ENCODE measurements around the gene CSTF3. TPM values are rescaled to one million over a fixed set of nuclear protein-coding genes. Genes with fewer than 3 reads are reported as not detected.

CSTF3 gene
- total RNA-seq: 10 to 100 TPM in 1 of 2 donors, 1 to 10 TPM in 1; 8.9 to 20.5 TPM

- TF ChIP-seq, protein P1, sequence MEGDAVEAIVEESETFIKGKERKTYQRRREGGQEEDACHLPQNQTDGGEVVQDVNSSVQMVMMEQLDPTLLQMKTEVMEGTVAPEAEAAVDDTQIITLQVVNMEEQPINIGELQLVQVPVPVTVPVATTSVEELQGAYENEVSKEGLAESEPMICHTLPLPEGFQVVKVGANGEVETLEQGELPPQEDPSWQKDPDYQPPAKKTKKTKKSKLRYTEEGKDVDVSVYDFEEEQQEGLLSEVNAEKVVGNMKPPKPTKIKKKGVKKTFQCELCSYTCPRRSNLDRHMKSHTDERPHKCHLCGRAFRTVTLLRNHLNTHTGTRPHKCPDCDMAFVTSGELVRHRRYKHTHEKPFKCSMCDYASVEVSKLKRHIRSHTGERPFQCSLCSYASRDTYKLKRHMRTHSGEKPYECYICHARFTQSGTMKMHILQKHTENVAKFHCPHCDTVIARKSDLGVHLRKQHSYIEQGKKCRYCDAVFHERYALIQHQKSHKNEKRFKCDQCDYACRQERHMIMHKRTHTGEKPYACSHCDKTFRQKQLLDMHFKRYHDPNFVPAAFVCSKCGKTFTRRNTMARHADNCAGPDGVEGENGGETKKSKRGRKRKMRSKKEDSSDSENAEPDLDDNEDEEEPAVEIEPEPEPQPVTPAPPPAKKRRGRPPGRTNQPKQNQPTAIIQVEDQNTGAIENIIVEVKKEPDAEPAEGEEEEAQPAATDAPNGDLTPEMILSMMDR (IDR thresholded peaks at IDR 0.05): peak; percentile 35 to 92 (median 68)
- peak; percentile 39 to 90 (median 90) for TF ChIP-seq POLR2A (IDR thresholded peaks at IDR 0.05)
- ATAC-seq (peak; percentile 100), DNase-seq (peak; percentile 100)
- Histone ChIP-seq H3K4me3 (peak within 1 kb of the TSS; percentile 39 to 99), H3K27me3 (no peaks in the 10 kb centered on the region), H3K36me3 (replicated peaks in 1 of 2; ENCODE audit: insufficient read depth in 1 of 2, low read depth in 2 of 2) (no peaks in the 10 kb centered on the region), H3K9me3 (no peaks in the 10 kb centered on the region), H3K4me1 (peaks cover 39% of the 10 kb centered on the region), H3K27ac (peak within 1 kb of the TSS; percentile 63 to 87 (median 75))
- intact Hi-C loops (cut with DNase I): no loop called here
- WGBS, 2 donors: 1 to 3% methylated on average over 28 to 40 of the region's 40 CpGs
Measured at GRCh38 chr11:33161120-33162005, at the start of gene CSTF3. Gene CSTF3, minus strand, starts transcription at chr11:33161480. Its CDS starts 155 bp downstream, at chr11:33161325.

- ATAC-seq: no peak
- 86 to 96% methylated on average over 1 of the region's 1 CpG for WGBS, 2 donors
- no peak for TF ChIP-seq POLR2A (IDR thresholded peaks at IDR 0.05)
- TF ChIP-seq, protein P1 (IDR thresholded peaks at IDR 0.05): no peak
Measured at GRCh38 chr11:33208150-33208549, 46.9 kb upstream of the CSTF3 start.

DNA sequence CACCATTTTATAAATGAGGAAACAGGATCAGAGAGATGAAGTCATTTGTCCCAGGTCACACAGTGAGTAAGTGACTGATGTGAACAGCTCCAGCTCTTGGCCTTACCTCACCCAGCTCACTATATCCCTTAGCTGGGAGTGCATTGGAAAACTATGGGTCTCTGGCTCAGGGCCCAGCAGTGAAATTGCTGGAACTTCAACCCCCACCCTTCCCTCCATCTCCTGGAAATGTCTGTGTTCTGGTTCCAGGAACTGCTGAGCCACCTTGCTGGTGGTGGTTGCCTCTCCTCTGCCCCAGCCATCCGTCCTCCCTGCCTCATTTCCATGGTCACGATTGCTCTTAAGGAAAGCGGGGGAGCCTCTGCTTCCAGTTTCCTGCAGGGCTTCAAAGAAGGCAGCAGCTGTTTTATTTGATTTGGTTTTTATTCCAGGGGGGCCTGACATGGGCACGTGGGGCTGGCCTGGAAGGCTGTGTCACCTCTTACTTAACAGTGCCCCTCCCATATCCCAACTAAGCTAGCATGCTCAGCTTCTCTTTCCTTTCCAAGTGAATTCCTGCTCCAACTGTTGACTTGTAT lies 46.2 kb upstream of the CSTF3 start:
- WGBS, 2 donors: 53 to 54% methylated on average over 3 to 4 of the region's 4 CpGs
- DNase-seq: peak in 1 of 4 donors; percentile 8
- TF ChIP-seq, protein P1 (IDR thresholded peaks at IDR 0.05): no peak
- no peak for TF ChIP-seq POLR2A (IDR thresholded peaks at IDR 0.05)
- peak; percentile 15 for ATAC-seq
- intact Hi-C loops (cut with DNase I): no loop called here
- Histone ChIP-seq H3K4me3 (no peak overlapping the region), H3K9me3 (no peaks in the 10 kb centered on the region), H3K27ac (no peak overlapping the region), H3K4me1 (no peaks in the 10 kb centered on the region), H3K27me3 (no peaks in the 10 kb centered on the region), H3K36me3 (replicated peaks in 1 of 2; ENCODE audit: insufficient read depth in 1 of 2, low read depth in 2 of 2) (no peaks in the 10 kb centered on the region)

More at GRCh38 chr11:33208150-33208549, 46.9 kb upstream of the CSTF3 start:
- no peak overlapping the region for H3K27ac ChIP-seq
- no peaks in the 10 kb centered on the region for H3K36me3 ChIP-seq (replicated peaks in 1 of 2; ENCODE audit: insufficient read depth in 1 of 2, low read depth in 2 of 2)
- no peak overlapping the region for H3K4me3 ChIP-seq
- no peaks in the 10 kb centered on the region for H3K27me3 ChIP-seq
- DNase-seq: no peak
- no peaks in the 10 kb centered on the region for H3K9me3 ChIP-seq
- intact Hi-C loops (cut with DNase I): no loop called here
- no peaks in the 10 kb centered on the region for H3K4me1 ChIP-seq

- TF ChIP-seq POLR2A (IDR thresholded peaks at IDR 0.05): no peak
- TF ChIP-seq, protein P1 (IDR thresholded peaks at IDR 0.05): no peak
- intact Hi-C loops (cut with DNase I): no loop called here
- no peak overlapping the region for H3K27ac ChIP-seq
- no peaks in the 10 kb centered on the region for H3K27me3 ChIP-seq
- H3K36me3 ChIP-seq (replicated peaks in 1 of 2; ENCODE audit: insufficient read depth in 1 of 2, low read depth in 2 of 2): no peaks in the 10 kb centered on the region
- ATAC-seq: no peak
- no peaks in the 10 kb centered on the region for H3K4me1 ChIP-seq
- H3K4me3 ChIP-seq: no peak overlapping the region
- DNase-seq: no peak
- H3K9me3 ChIP-seq: no peaks in the 10 kb centered on the region
- WGBS, 2 donors: 73 to 81% methylated on average over 14 of the region's 14 CpGs
Measured at GRCh38 chr11:33197915-33198727, 36.8 kb upstream of the CSTF3 start.

Data from body of pancreas (tissue), 4 donors.